ES-I3 (cell line): Measurements from ENCODE around the gene PHF14.
"Not testable (repeated sequence)": the region's sequence is repeated elsewhere in the genome, so short reads cannot be mapped to it uniquely, and the experiment has no call there.

Experiments
- H3K36me3 ChIP-seq: 2 replicates; pipeline ENCODE4 v1.6.1; 2013; ENCODE audit warnings: mild to moderate bottlenecking, low read length, control low read depth, moderate library complexity; ENCODE audit not compliant: insufficient read depth
- H3K4me1 ChIP-seq: 2 replicates; pipeline ENCODE4 v1.6.1; 2013; ENCODE audit warnings: mild to moderate bottlenecking, control low read depth, low read length; ENCODE audit not compliant: insufficient read depth
- H3K9ac ChIP-seq: 2 replicates; pipeline ENCODE4 v1.6.1; 2013; ENCODE audit warnings: low read depth, mild to moderate bottlenecking, low read length, moderate library complexity
- H3K9me3 ChIP-seq: 2 replicates; pipeline ENCODE4 v1.6.1; 2013; ENCODE audit warnings: mild to moderate bottlenecking, low read length, moderate library complexity; ENCODE audit not compliant: control insufficient read depth, insufficient read depth

PHF14 gene

GRCh38 chr7:10973061-10973941 is at the start of gene PHF14:
Gene PHF14, plus strand, starts transcription at chr7:10973872. Its CDS starts 452 bp downstream, at chr7:10974324.
- Histone ChIP-seq H3K36me3 (no peaks in the 10 kb centered on the region), H3K9ac (peak within 1 kb of the TSS; percentile 97), H3K4me1 (no peaks in the 10 kb centered on the region), H3K9me3 (no peaks in the 10 kb centered on the region)

GRCh38 chr7:10924370-10924769 is 49.3 kb upstream of the PHF14 start:
- Histone ChIP-seq H3K36me3 (no peaks in the 10 kb centered on the region), H3K9ac (no peak overlapping the region), H3K4me1 (no peaks in the 10 kb centered on the region), H3K9me3 (no peaks in the 10 kb centered on the region)

- H3K9ac ChIP-seq, H3K9me3 ChIP-seq, H3K36me3 ChIP-seq: not testable (repeated sequence)
- H3K4me1 ChIP-seq, result peaks cover 12% of the 10 kb centered on the region
Observed at GRCh38 chr7:10928203-10928602, 45.5 kb upstream of the PHF14 start.

- Histone ChIP-seq H3K4me1 (peaks cover 12% of the 10 kb centered on the region), H3K9ac (no peak overlapping the region), H3K9me3 (no peaks in the 10 kb centered on the region), H3K36me3 (peaks cover 7% of the 10 kb centered on the region)
Observed at GRCh38 chr7:10930551-10930950, 43.1 kb upstream of the PHF14 start.

GRCh38 chr7:10931161-10931560 is 42.5 kb upstream of the PHF14 start:
- Histone ChIP-seq H3K9ac (no peak overlapping the region), H3K36me3 (peaks cover 13% of the 10 kb centered on the region), H3K9me3 (no peaks in the 10 kb centered on the region), H3K4me1 (peaks cover 12% of the 10 kb centered on the region)

GRCh38 chr7:10934292-10934691 is 39.4 kb upstream of the PHF14 start:
- no peak overlapping the region for H3K9ac ChIP-seq
- peaks cover 12% of the 10 kb centered on the region for H3K4me1 ChIP-seq
- H3K9me3 ChIP-seq, result no peaks in the 10 kb centered on the region
- H3K36me3 ChIP-seq, result peaks cover 22% of the 10 kb centered on the region

GRCh38 chr7:10939237-10939910 is 34.3 kb upstream of the PHF14 start:
- Histone ChIP-seq H3K4me1 (no peaks in the 10 kb centered on the region), H3K9me3 (no peaks in the 10 kb centered on the region), H3K36me3 (peaks cover 19% of the 10 kb centered on the region), H3K9ac (peak overlapping the region; percentile 94)

GRCh38 chr7:10939911-10940703 is 33.6 kb upstream of the PHF14 start:
- Histone ChIP-seq H3K9me3 (no peaks in the 10 kb centered on the region), H3K36me3 (peaks cover 19% of the 10 kb centered on the region), H3K9ac (peak overlapping the region; percentile 94), H3K4me1 (no peaks in the 10 kb centered on the region)

GRCh38 chr7:10940704-10941355 is 32.8 kb upstream of the PHF14 start:
- Histone ChIP-seq H3K9ac (peak overlapping the region; percentile 94), H3K9me3 (no peaks in the 10 kb centered on the region), H3K4me1 (no peaks in the 10 kb centered on the region), H3K36me3 (peaks cover 12% of the 10 kb centered on the region)

- peaks cover 14% of the 10 kb centered on the region for H3K9me3 ChIP-seq
- H3K36me3 ChIP-seq, result no peaks in the 10 kb centered on the region; the same call in 1 of the 2 replicates
- no peaks in the 10 kb centered on the region for H3K4me1 ChIP-seq
- H3K9ac ChIP-seq, result no peak overlapping the region
Observed at GRCh38 chr7:10950494-10950893, 23.2 kb upstream of the PHF14 start.

- H3K9me3 ChIP-seq, result peaks cover 14% of the 10 kb centered on the region
- not testable (repeated sequence) for H3K9ac ChIP-seq, H3K36me3 ChIP-seq, H3K4me1 ChIP-seq
Observed at GRCh38 chr7:10950974-10951578, 22.6 kb upstream of the PHF14 start.

- H3K36me3 ChIP-seq, result no peaks in the 10 kb centered on the region; the same call in 1 of the 2 replicates
- H3K4me1 ChIP-seq, result no peaks in the 10 kb centered on the region
- H3K9me3 ChIP-seq, result peaks cover 14% of the 10 kb centered on the region
- H3K9ac ChIP-seq, result no peak overlapping the region
Observed at GRCh38 chr7:10952588-10952987, 21.1 kb upstream of the PHF14 start.

GRCh38 chr7:10953078-10953750 is 20.5 kb upstream of the PHF14 start:
- peaks cover 14% of the 10 kb centered on the region for H3K9me3 ChIP-seq
- H3K36me3 ChIP-seq, H3K4me1 ChIP-seq, H3K9ac ChIP-seq: not testable (repeated sequence)
